CD4-positive, alpha-beta T cell treated with Interleukin-6 for 4 hours (primary cell): ENCODE measurements around the gene KRTAP15-1.

Source experiments
- DNase-seq: peaks from one replicate; pipeline ENCODE4 v3.0.0-alpha.2; 2020; ENCODE audit warnings: mixed read lengths

The KRTAP15-1 gene

DNA sequence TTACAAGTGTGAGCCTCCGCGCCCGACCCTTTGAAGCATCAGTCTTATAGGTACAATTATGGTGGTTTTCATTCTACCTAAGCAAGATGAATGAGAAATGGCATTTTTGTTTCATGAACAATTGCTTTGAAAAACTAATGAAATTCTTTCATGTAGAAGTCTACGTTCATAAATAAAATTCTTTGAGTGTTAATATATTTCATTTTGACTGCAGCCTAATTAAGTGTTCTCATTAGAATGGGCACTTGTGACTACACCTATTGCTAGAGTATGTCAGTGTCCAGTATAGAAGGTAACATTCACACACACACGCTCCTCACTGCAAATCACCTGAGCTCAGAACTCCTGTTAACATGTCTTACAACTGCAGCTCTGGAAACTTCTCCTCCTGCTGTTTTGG, at the start of gene KRTAP15-1:
Gene KRTAP15-1 (plus strand): TSS at position 301 of the 400 bp plus-strand sequence. CDS start 53 bp downstream, at position 354.
- DNase-seq: no peak

DNA sequence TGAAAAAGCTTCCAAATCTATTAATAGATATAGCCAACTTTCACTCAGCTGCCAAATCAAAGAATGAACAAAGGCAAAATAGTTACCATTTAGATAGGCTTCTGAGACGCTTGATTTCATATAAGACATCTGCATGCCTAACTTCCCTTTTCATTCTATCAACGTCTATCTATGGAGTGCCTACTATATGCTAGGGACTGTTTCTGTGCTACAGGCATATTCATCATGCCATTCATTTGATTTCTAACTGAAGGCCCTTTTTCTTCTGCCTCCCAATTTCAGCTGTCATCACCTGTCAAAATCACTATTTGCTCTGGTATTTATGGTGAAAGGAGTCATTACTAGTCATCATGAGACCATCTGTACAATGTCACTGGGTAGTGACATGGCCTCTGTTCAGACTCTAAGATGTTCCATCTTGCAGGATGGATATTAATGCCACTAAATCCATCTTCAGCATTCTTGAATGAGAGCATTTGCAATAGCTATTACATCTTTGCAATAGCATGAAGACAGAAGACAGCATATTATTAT, 48.5 kb upstream of the KRTAP15-1 start:
- DNase-seq: no peak

DNA sequence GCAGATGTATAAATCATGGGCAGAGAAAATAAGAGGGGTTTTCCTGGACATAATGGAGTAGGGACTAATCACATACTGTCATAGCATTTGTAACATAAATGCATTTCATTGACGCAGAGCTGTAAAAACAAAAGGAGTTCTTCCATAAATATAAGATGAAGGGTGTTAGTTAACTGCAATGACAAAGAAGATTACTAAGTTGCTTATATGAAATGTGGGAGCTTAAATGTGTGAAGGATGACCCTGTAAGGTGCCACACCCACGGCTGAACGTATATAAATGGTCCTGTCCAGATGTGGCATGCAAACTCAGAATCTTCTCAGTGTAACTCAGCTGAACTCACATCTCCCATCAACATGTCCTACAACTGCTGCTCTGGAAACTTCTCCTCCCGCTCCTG, 44.3 kb upstream of the KRTAP15-1 start, which contains the start of gene KRTAP13-1:
Gene KRTAP13-1 (plus strand): TSS at position 301 of the 400 bp plus-strand sequence. CDS start 56 bp downstream, at position 357.
- DNase-seq: no peak

DNA sequence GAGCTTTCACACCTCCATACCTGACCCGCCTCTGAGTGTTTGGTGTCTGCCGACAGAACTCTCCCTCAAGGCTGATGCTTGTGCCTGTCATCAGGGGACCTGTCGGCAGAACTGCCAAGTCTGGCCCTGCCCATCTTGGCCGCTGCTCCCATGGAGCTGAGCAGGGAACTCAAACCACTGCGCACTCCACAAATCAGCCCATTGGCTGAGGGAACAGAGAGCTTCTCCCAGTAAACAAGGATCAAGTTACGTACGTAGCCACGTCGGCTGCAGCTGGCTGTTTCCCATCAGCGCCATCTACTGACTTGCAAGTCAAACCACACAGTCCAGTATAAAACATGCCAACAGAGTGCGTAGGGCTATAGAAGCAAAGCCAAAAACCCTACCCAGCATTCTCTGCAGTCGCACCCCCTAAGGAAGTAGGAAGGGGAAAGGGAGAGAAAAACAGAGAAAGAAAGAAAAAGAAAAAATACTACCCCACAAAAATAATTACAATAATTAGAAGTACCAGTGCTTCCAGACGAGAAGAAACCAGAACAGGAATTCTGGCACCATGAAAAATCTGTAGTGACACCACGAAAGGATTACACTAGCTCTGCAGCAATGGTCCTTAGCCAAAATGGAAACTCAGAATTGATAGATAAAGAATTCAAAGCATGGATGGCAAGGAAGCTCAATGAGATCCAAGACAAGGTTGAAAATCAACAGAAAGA, 31.1 kb upstream of the KRTAP15-1 start:
- no peak for DNase-seq

DNA sequence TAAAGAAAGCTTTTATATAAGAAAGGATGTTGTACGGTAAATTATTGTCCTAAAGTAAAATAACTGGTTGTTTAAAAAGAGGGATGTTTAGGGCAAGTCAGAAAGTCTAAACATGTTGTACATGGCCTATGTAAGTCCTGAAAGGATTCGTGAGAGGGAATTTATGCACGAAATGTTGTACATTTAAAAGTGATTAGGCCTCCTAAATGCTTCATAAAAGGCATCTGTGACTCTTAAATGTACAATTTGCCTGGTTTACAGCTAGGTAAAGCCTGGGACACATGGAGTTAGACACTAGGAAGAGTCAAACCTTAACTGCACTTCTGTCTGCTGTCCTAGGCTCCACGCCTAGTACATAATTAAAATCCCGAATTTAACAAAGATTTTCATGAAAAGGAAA, 24.1 kb upstream of the KRTAP15-1 start:
- no peak for DNase-seq

DNA sequence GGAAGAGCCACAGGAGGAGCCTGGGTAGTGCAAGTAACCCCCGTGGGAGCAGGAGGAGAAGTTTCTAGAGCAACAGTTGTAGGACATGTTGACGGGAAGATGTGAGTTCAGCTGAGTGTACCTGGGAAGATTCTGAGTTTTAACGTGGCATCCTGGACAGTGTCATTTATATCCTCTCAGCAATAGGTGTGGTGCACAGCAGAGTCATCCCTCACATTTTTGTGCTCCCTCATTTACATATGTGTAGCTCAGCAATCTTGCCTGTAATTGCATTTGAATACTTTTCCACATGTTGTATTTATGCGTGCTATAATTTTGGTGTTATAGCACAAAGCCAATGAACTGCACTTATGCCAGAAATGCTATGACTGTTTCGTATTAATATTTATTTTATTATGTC, 14.2 kb upstream of the KRTAP15-1 start, which contains the start of gene KRTAP13-3:
Gene KRTAP13-3 (minus strand): TSS at position 101 of the 400 bp plus-strand sequence. CDS start 14 bp downstream, at position 87.
- no peak for DNase-seq

GRCh38 chr21:30426731-30427130, 13.3 kb upstream of the KRTAP15-1 start:
- DNase-seq: no peak

DNA sequence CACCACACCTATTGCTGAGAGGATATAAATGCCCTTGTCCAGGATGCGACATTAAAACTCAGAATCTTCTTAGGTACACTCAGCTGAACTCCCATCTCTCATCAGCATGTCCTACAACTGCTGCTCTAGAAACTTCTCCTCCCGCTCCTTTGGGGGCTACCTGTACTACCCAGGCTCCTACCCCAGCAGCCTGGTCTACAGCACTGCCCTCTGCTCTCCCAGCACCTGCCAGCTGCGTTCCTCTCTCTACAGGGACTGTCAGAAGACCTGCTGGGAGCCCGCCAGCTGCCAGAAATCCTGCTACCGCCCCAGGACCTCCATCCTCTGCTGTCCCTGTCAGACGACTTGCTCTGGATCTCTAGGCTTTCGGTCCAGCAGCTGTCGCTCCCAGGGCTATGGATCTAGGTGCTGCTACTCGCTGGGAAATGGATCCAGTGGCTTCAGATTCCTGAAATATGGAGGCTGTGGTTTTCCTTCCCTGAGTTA, 9.9 kb upstream of the KRTAP15-1 start, which contains the start of gene KRTAP13-4:
Gene KRTAP13-4 (plus strand): TSS at position 51 of the 486 bp plus-strand sequence. CDS start 56 bp downstream, at position 107.
- no peak for DNase-seq

DNA sequence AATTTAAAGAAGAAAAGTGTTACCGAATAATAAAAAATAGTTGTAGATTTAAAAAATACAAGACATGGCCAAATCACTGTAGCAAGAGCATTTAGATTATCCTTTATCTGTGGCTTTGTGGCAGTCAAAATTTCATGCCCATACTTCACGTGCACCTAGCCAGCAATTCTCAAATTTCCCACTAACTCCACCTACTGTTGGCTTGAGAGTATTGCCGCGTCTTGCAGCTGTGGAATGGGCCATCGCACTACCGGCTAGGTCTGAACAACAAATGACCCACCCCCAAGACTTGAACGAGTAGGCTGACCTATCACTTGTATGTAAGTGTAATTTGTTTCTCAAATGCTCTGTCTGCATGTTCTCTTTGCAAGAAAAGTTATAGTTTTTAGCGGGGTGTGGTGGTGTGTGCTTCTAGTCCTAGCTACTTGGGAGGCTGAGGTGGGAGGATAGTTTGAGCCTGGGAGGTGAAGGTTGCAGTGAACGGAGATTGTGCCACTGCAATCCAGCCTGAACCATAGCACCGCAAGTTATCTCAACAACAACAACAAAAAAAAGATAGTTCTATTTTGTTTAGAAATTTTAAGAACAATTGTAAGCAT, 5.9 kb upstream of the KRTAP15-1 start:
- DNase-seq: no peak

DNA sequence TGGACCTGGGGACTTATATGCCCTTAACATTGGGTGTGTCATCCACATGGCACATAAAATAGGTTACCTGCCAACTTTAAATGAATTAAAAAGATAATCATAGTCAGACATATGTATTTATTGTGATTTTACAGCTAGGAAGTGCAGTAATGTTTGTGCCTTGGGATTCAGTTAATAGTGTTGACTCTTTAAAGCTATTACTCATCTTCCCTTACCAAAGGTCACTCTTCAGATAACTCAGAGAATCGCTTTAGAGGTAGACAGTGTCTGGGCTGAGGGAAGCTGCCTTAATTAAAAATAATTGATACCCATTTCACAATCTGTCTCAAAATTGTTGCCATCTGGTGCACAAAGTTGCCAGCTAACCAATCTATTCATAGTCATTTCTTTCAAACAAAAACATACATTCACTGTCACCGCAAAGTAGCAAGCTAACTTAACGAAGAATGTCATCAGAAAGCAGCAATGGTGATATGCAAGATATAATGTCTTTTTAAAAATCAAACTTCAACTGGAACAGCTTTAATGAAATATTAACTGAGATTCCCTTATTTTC, 3.0 kb upstream of the KRTAP15-1 start:
- DNase-seq: no peak

GRCh38 chr21:30443226-30443625, 3.2 kb downstream of the KRTAP15-1 start:
- DNase-seq: no peak

GRCh38 chr21:30444204-30444603, 4.1 kb downstream of the KRTAP15-1 start:
- no peak for DNase-seq

DNA sequence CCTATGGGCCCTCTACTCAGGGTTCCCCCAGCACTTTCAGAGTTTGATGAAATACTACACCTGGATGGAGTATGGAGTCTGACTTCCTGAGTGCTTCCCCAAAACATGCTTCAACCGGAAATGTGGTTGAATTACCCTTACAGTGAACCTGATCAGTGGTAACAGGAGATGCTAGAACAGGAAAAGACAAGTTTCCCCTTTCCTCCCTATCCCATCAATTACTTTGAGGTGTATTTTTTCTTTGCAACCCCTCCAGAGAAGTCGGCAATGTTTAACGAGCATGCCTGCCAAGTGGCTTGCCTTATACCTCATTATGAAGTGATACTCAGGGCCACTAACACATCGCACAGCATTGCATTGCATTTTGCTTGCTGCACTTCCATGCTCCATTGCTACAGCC, 7.0 kb downstream of the KRTAP15-1 start:
- no peak for DNase-seq

DNA sequence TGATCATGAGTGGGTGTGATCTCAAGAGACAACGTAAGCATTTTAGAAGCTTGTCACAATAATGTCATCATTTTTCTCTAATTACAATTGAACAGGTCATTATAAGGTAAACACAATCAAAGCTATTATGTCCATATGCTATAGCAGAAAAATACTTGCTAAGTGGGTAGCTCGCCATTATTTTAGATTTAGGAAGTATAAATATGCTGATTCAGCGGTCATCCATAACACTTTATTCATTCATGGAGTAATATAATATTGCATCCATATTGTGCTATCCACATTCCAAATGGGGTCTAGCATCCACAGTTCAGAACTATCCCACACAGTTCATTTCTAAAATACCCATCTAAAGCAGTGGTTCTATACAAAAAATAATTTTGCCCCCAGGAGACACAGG, 8.4 kb downstream of the KRTAP15-1 start:
- DNase-seq: no peak

DNA sequence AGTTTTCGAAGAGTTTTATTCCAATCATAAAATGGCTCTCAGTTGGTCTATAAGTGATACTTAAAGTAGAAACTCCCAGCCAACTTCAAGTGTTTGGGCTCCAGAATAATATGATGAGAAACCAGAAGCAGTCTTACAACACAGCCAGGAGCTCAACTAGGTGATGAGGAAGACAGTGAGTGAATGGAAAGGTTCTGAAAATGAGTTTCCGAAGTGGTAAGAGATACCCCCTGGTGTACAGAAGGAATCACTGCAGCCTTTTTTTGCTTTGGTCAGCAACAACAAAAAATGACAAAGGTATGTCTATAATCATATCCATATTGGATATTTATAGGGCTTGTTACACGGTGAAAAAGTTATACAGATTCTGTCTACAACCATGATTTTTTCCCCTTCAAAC, 23.6 kb downstream of the KRTAP15-1 start:
- no peak for DNase-seq

DNA sequence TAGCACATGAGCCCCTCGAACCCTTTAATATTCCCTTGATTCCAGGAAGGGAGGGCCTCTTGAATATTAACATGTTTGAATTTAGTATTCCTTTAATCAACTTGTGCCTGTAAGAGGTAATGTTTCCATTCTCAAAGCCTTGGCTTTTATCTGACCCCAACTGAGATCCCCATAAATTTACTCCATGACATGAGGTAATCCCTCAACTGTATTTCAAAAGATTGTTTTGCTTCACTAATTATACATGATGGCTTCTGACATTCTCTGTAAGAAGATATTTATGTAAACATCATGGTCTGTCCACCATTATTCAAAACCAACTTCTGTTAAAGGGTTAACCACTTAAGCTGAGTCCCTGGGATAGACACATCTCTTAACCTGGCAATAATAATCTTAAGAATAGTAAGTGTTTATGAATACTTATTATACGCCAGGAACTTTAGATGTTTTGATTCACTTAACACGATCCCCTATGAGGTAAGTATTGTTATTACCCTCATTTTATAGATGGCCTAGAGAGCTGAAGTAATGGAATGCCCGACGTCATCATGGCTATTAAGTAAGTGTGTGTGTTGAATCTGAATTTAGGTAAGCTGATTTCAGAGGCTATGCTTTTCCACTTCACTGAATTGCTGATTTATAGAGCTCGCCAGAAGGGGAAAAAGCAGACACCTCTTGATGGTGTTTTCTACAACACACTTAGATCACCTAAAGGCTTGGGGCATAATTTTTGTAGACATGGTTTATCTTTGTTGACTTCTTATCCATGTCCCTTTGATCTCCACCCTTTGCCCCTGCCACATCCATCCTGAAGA, 29.0 kb downstream of the KRTAP15-1 start:
- DNase-seq: no peak

DNA sequence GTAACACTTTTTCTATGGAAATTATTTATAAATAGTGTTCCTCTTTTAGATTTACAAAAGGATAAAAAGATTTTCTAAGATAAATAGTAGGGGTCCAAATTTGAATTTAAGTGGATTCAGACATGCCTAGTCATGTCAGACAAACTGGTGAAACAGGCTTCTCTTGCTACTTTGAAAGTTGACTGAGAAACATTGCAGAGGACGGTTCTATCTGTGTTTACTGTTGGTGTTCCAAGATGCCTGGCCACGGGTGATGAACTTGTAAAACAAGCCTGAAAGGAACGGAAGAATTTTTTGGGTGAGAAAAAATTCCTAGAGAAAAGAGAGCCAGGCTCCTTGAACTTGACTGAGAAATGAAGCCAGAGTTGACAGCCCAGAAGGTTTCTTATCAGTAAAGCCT, 37.9 kb downstream of the KRTAP15-1 start:
- no peak for DNase-seq

DNA sequence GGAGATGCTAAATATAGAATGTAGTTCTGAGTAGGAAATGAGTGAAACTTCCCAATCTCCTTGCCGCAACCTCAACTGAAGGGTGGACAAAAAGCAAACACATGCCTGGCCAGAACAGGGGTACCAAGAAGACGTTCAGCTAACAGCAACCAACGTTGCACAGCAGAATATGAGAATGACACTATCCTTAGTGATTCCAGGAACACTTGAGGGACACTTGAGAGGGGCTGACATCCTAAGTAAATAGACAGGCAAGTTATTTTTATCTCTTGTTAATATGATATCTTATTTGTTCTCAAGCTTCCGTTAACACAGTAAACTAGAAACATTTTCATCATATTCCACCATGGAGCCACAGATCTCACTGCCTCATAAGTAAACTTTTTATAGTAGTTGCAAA, 39.2 kb downstream of the KRTAP15-1 start:
- DNase-seq: no peak

GRCh38 chr21:30480145-30480544, 40.1 kb downstream of the KRTAP15-1 start, which contains the start of gene KRTAP19-1:
TSS of gene KRTAP19-1 (minus strand) at chr21:30480367. CDS start at chr21:30480317, 50 bp downstream.
- no peak for DNase-seq

DNA sequence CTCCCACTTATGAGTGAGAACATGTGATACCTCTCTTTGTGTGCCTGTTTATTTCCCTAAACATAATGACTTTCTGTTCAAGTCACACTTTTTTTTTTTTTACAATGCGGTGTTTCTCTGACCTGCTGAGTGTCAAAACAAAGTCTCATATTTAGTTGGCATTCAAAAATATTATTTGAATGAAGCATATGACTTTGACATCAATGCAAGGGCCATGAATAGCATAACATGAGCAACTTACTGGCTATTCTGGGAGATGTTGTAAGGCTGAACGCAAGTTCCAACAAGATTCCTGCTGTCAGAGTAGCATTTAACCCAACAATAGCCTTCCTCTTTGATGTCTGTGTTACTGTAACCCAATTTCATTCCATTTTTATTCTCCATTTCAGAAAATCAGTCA, 42.1 kb downstream of the KRTAP15-1 start:
- DNase-seq: no peak

DNA sequence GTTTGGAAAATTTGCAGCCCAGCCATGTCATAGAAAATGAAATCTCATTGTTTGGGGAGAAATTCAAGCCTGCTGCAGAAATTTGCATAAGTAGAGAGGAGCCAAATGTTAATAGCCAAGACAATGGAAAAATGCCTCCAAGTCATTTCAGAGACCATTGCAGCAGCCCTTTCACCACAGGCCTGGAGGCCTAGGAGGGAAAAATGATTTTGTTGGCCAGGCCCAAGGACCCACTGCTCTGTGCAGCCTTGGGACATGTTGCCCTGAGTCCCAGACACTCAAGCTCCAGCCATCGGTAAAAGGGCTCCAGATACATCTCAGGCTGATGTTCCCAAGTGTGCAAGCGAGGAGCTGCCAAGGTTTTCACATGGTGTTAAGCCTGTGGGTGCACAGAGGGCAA, 46.1 kb downstream of the KRTAP15-1 start:
- DNase-seq: no peak

DNA sequence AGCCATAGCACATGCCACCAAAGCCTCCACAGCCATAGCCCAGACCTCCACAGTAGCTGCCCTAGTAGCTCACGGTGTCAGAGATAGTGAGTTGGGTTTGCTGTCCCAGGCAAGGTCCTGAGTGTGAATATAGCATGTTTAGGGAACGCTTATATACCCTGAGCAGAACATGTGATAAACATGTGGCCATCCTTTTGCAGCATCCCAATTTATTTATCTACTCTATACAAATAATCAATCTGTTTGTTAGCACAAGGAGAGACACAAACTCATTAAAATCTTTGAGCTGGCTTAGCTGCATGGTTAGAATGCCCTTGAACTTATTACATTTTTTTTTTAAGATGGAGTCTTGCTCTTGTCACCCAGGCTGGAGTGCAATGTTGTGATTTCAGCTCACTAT, 47.3 kb downstream of the KRTAP15-1 start, which contains the start of gene KRTAP19-2:
Gene KRTAP19-2 (minus strand): TSS at position 101 of the 400 bp plus-strand sequence. CDS start 88 bp downstream, at position 13.
- no peak for DNase-seq
